Nephron progenitor cell (in vitro differentiated cells): ENCODE data around the gene GNAI1.

Experiments used
- DNase-seq: peaks from one replicate; pipeline ENCODE4 v3.0.0; 2021
- H3K27ac Mint-ChIP-seq: 2 replicates; pipeline ENCODE4 v1.8.0; 2021; ENCODE audit warnings: mild to moderate bottlenecking, moderate library complexity, mixed read lengths
- H3K27me3 Mint-ChIP-seq: 2 replicates; pipeline ENCODE4 v1.8.0; 2021; ENCODE audit warnings: mild to moderate bottlenecking, low read depth, mixed read lengths; ENCODE audit not compliant: poor library complexity
- H3K36me3 Mint-ChIP-seq: 2 replicates; pipeline ENCODE4 v1.8.0; 2021; ENCODE audit warnings: low read depth, mixed read lengths
- H3K4me1 Mint-ChIP-seq: 2 replicates; pipeline ENCODE4 v1.8.0; 2021; ENCODE audit warnings: mixed read lengths
- H3K4me3 Mint-ChIP-seq: 2 replicates; pipeline ENCODE4 v1.8.0; 2021; ENCODE audit warnings: mild to moderate bottlenecking, moderate library complexity, mixed read lengths
- H3K9me3 Mint-ChIP-seq: 2 replicates; pipeline ENCODE4 v1.8.0; 2021; ENCODE audit warnings: mild to moderate bottlenecking, moderate library complexity, mixed read lengths
- CTCF ChIP-seq: fragments of 200-600 bp; sonication (generic); IDR thresholded peaks from 2 replicates; pipeline ENCODE4 v1.5.0; 2021; ENCODE audit warnings: antibody characterized with exemption

Gene GNAI1

DNA sequence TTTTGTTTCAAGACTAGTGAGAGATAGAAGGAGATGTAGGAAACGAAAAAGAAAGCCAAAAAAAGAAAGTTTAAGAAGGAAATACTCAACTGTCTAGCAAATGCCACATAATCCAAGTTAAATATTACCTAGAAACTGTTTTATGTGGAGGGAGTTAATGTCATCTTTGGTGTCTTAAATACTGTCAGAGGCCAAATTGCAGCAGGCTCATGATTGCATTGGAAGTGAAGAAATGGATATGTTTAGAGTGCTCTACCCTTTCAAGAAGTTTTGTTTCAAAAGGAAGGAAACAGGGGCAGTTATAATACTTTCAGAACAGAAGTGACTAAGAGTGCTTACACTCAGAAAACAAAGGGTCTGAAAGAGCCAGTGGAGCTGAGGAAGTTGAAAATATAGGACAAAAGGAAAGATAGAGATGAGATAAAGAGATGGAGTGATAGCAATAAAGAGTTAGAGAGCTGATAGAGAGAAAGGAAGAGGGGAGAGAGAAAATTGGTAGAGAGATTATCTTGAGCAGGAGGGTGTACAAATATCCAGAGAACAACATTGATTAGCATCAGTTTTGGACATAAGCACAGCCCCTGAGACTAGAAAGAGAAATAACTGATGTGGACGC is 28.0 kb upstream of the GNAI1 start:
- Mint-ChIP-seq H3K36me3 (no peaks in the 10 kb centered on the region), H3K27ac (peak overlapping the region; percentile 64), H3K9me3 (peaks cover 6% of the 10 kb centered on the region), H3K4me1 (peaks cover 15% of the 10 kb centered on the region), H3K4me3 (no peak overlapping the region), H3K27me3 (no peaks in the 10 kb centered on the region)
- TF ChIP-seq CTCF: no peak
- DNase-seq: no peak

- no peak for DNase-seq
- H3K9me3 Mint-ChIP-seq: peaks cover 6% of the 10 kb centered on the region
- H3K27me3 Mint-ChIP-seq: no peaks in the 10 kb centered on the region
- H3K4me1 Mint-ChIP-seq: peaks cover 15% of the 10 kb centered on the region
- H3K36me3 Mint-ChIP-seq: no peaks in the 10 kb centered on the region
- peak overlapping the region; percentile 17 for H3K27ac Mint-ChIP-seq
- H3K4me3 Mint-ChIP-seq: no peak overlapping the region
- no peak for TF ChIP-seq CTCF
These were observed 27.4 kb upstream of the GNAI1 start for GRCh38 chr7:80107278-80107677.

DNA sequence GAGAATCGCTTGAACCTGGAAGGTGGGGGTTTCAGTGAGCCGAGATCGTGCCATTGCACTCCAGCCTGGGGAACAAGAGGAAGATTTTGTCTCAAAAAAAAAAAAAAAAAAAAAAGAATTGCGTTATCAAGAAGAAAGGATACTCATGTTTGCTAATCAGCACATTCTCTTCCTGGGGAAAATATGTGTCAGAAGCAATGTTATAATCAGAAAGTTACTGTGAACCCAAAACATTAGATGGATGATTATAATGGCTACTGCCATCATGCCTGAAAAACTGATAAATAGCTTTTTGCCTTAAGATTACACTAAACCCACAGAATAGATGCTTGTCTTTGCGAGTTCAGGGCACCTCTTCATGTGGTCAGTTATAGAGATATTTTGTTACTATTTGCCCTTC is 24.3 kb upstream of the GNAI1 start:
- peaks cover 4% of the 10 kb centered on the region for H3K9me3 Mint-ChIP-seq
- H3K4me1 Mint-ChIP-seq: peaks cover 14% of the 10 kb centered on the region
- H3K36me3 Mint-ChIP-seq: no peaks in the 10 kb centered on the region
- no peak overlapping the region for H3K27ac Mint-ChIP-seq
- H3K4me3 Mint-ChIP-seq: no peak overlapping the region
- TF ChIP-seq CTCF: no peak
- no peak for DNase-seq
- H3K27me3 Mint-ChIP-seq: no peaks in the 10 kb centered on the region

- Mint-ChIP-seq H3K36me3 (no peaks in the 10 kb centered on the region), H3K4me3 (no peak overlapping the region), H3K4me1 (no peaks in the 10 kb centered on the region), H3K27me3 (no peaks in the 10 kb centered on the region), H3K9me3 (peaks cover 4% of the 10 kb centered on the region), H3K27ac (no peak overlapping the region)
- TF ChIP-seq CTCF: no peak
- no peak for DNase-seq
These were observed 20.5 kb upstream of the GNAI1 start for GRCh38 chr7:80114159-80114558.

DNA sequence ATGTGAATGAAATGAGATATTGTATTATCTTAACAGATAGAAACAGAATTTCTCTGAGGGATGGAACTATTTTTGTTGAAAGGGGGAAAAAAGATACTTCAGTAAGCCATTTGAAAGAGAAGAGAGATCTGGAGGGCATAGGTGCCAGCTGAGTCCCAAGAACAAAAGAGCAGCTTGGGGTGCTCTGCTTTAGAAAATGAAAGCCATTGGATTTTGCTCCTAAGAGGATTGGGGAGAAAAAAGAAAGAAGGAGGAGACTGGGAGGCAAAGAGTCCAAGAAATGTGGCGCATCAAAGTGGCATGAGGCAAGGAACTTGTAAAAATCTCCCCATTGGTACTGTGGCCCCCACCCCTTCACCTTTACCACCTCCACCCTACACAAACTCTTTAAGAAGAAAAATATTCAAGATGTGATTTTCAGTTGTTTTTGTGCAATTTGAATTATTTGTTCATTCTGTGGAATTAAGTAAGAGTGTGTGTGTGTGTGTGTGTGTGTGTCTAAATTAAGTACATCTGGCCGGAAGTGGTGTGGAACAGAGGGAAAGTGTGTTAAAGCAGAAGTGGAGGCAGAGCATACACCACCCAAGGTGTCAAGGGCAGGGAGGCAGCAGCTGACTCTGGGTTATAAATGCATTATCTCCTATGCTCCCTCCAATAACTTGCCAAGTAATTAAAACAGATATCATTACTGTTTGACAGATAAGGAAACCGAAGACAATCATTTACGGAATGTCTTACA is 9.9 kb upstream of the GNAI1 start:
- Mint-ChIP-seq H3K4me3 (no peak overlapping the region), H3K9me3 (no peaks in the 10 kb centered on the region), H3K36me3 (no peaks in the 10 kb centered on the region), H3K4me1 (peaks cover 5% of the 10 kb centered on the region), H3K27ac (no peak overlapping the region), H3K27me3 (no peaks in the 10 kb centered on the region)
- no peak for DNase-seq
- TF ChIP-seq CTCF: no peak
